ENCODE data around the gene PPIL4.

PPIL4 gene

GRCh38 chr6:149545754-149546471 lies at the start of gene PPIL4:
Gene PPIL4, minus strand, starts transcription at chr6:149546043. Its CDS starts 38 bp downstream, at chr6:149546005.
- peak; percentile 92 to 96 for DNase-seq (ENCODE audit: low read depth in 2 of 2, low spot score in 1 of 2)

- no peak for DNase-seq (ENCODE audit: low read depth in 2 of 2, low spot score in 1 of 2)
Observed at GRCh38 chr6:149593408-149593807, 47.6 kb upstream of the PPIL4 start.

GRCh38 chr6:149592983-149593382 lies 47.1 kb upstream of the PPIL4 start:
- no peak for DNase-seq (ENCODE audit: low read depth in 2 of 2, low spot score in 1 of 2)

GRCh38 chr6:149586149-149586548 lies 40.3 kb upstream of the PPIL4 start:
- no peak for DNase-seq (ENCODE audit: low read depth in 2 of 2, low spot score in 1 of 2)

GRCh38 chr6:149581349-149581748 lies 35.5 kb upstream of the PPIL4 start:
- DNase-seq (ENCODE audit: low read depth in 2 of 2, low spot score in 1 of 2), result no peak

GRCh38 chr6:149580880-149581279 lies 35.0 kb upstream of the PPIL4 start:
- no peak for DNase-seq (ENCODE audit: low read depth in 2 of 2, low spot score in 1 of 2)

GRCh38 chr6:149567945-149568585 lies 22.2 kb upstream of the PPIL4 start:
- no peak for DNase-seq (ENCODE audit: low read depth in 2 of 2, low spot score in 1 of 2)

GRCh38 chr6:149567194-149567586 lies 21.3 kb upstream of the PPIL4 start:
- no peak for DNase-seq (ENCODE audit: low read depth in 2 of 2, low spot score in 1 of 2)

- peak in 1 of 2 donors; percentile 24 for DNase-seq (ENCODE audit: low read depth in 2 of 2, low spot score in 1 of 2)
Observed at GRCh38 chr6:149566410-149567193, 20.8 kb upstream of the PPIL4 start.

GRCh38 chr6:149565527-149566409 lies 19.9 kb upstream of the PPIL4 start, which contains the start of gene GINM1:
Gene GINM1, plus strand, starts transcription at chr6:149566375. Its CDS starts 40 bp downstream, at chr6:149566415.
- peak; percentile 86 to 92 for DNase-seq (ENCODE audit: low read depth in 2 of 2, low spot score in 1 of 2)

GRCh38 chr6:149563928-149564325 lies 18.1 kb upstream of the PPIL4 start:
- DNase-seq (ENCODE audit: low read depth in 2 of 2, low spot score in 1 of 2), result no peak

- no peak for DNase-seq (ENCODE audit: low read depth in 2 of 2, low spot score in 1 of 2)
Observed at GRCh38 chr6:149563203-149563927, 17.5 kb upstream of the PPIL4 start.

- DNase-seq (ENCODE audit: low read depth in 2 of 2, low spot score in 1 of 2), result no peak
Observed at GRCh38 chr6:149560736-149561135, 14.9 kb upstream of the PPIL4 start.

GRCh38 chr6:149559389-149559788 lies 13.5 kb upstream of the PPIL4 start:
- no peak for DNase-seq (ENCODE audit: low read depth in 2 of 2, low spot score in 1 of 2)

- DNase-seq (ENCODE audit: low read depth in 2 of 2, low spot score in 1 of 2), result no peak
Observed at GRCh38 chr6:149558029-149558428, 12.2 kb upstream of the PPIL4 start.

- DNase-seq (ENCODE audit: low read depth in 2 of 2, low spot score in 1 of 2), result no peak
Observed at GRCh38 chr6:149551920-149552319, 6.1 kb upstream of the PPIL4 start.

- DNase-seq (ENCODE audit: low read depth in 2 of 2, low spot score in 1 of 2), result peak; percentile 30 to 42
Observed at GRCh38 chr6:149545258-149545753, 537 bp downstream of the PPIL4 start.

GRCh38 chr6:149544646-149545257 lies 1.1 kb downstream of the PPIL4 start:
- DNase-seq (ENCODE audit: low read depth in 2 of 2, low spot score in 1 of 2), result no peak

GRCh38 chr6:149541139-149541538 lies 4.7 kb downstream of the PPIL4 start:
- no peak for DNase-seq (ENCODE audit: low read depth in 2 of 2, low spot score in 1 of 2)

- DNase-seq (ENCODE audit: low read depth in 2 of 2, low spot score in 1 of 2), result no peak
Observed at GRCh38 chr6:149534742-149535141, 11.1 kb downstream of the PPIL4 start.
